IMR-90 (cell line): Measurements from ENCODE around the gene ABCA3. TPM values are rescaled to one million over a fixed set of nuclear protein-coding genes. Genes with fewer than 3 reads are reported as not detected.

Experiments
- ATAC-seq: fragments of 200-7000 bp; cut with Tn5 transposase; 2 replicates; pipeline ENCODE4 v1.9.1; 2020; ENCODE audit warnings: low read depth, mild to moderate bottlenecking, moderate library complexity
- BruUV-seq: library from RNA; stranded (reverse); fragments of 400-500 nt; replicated peaks from 2 replicates; lab custom pipeline; 2021; lab: Mats Ljungman, UMichigan
- CTCF ChIA-PET: fragments of 300-600 bp; formaldehyde crosslinking; extraction: SDS; loops from one replicate; lab custom pipeline; 2021; ENCODE audit warnings: antibody characterized with exemption; lab: Yijun Ruan, JAX
- POLR2A ChIA-PET: fragments of 300-600 bp; sonication (Branson Sonifier 250); formaldehyde crosslinking; loops from one replicate; lab custom pipeline; 2022; ENCODE audit warnings: antibody characterized with exemption; ENCODE audit not compliant: unreplicated experiment; lab: Charles Lee
- DNase-seq: peaks from one replicate; pipeline ENCODE4 v3.0.0; 2013
- H2AFZ ChIP-seq: replicated peaks from 2 replicates; pipeline ENCODE3; 2013; ENCODE audit warnings: low read length, mild to moderate bottlenecking; ENCODE audit not compliant: poor library complexity
- H2AK5ac ChIP-seq: 2 replicates; pipeline ENCODE4 v1.6.1; 2013; ENCODE audit warnings: low read depth, low read length, inconsistent platforms
- H2AK9ac ChIP-seq: replicated peaks from 2 replicates; pipeline ENCODE3; 2013; ENCODE audit warnings: mild to moderate bottlenecking, low read depth, low read length, moderate library complexity; ENCODE audit not compliant: poor library complexity
- H2BK120ac ChIP-seq: 2 replicates; pipeline ENCODE4 v1.6.1; 2013; ENCODE audit warnings: low read depth, low read length, inconsistent platforms
- H2BK15ac ChIP-seq: 3 replicates; pipeline ENCODE4 v1.6.1; 2013; ENCODE audit warnings: low read depth, low read length, inconsistent platforms
- H2BK20ac ChIP-seq: 2 replicates; pipeline ENCODE4 v1.6.1; 2013; ENCODE audit warnings: low read depth, mild to moderate bottlenecking, inconsistent platforms, low read length, moderate library complexity
- H2BK5ac ChIP-seq: 2 replicates; pipeline ENCODE4 v1.6.1; 2013; ENCODE audit warnings: mild to moderate bottlenecking, low read depth, low read length, inconsistent platforms; ENCODE audit not compliant: poor library complexity, severe bottlenecking
- H3K14ac ChIP-seq: replicated peaks from 2 replicates; pipeline ENCODE4 v1.6.1; 2013; ENCODE audit warnings: low read depth, low read length, inconsistent platforms
- H3K18ac ChIP-seq: 2 replicates; pipeline ENCODE4 v1.6.1; 2013; ENCODE audit warnings: low read depth, low read length, control low read depth
- H3K23ac ChIP-seq: 2 replicates; pipeline ENCODE4 v1.6.1; 2013; ENCODE audit warnings: low read depth, low read length, inconsistent platforms
- H3K27ac ChIP-seq: 2 replicates; pipeline ENCODE4 v1.5.1; 2013; ENCODE audit warnings: mild to moderate bottlenecking, control low read depth, low read length; ENCODE audit not compliant: insufficient read depth
- H3K27me3 ChIP-seq: 2 replicates; pipeline ENCODE4 v1.6.1; 2013; ENCODE audit warnings: low read length; ENCODE audit not compliant: control insufficient read depth, insufficient read depth
- H3K36me3 ChIP-seq: 2 replicates; pipeline ENCODE4 v1.6.1; 2013; ENCODE audit warnings: low read length, mixed read lengths; ENCODE audit not compliant: control insufficient read depth, insufficient read depth
- H3K4ac ChIP-seq: 2 replicates; pipeline ENCODE4 v1.6.1; 2013; ENCODE audit warnings: low read depth, low read length, inconsistent platforms
- H3K4me1 ChIP-seq: 2 replicates; pipeline ENCODE4 v1.6.1; 2013; ENCODE audit warnings: low read length, mixed read lengths; ENCODE audit not compliant: control insufficient read depth, insufficient read depth
- H3K4me2 ChIP-seq: 2 replicates; pipeline ENCODE4 v1.6.1; 2013; ENCODE audit warnings: low read depth, mild to moderate bottlenecking, control low read depth, low read length, moderate library complexity
- H3K4me3 ChIP-seq: 2 replicates; pipeline ENCODE4 v1.5.1; 2013; ENCODE audit warnings: low read depth, mild to moderate bottlenecking, control low read depth, low read length, moderate library complexity; ENCODE audit not compliant: insufficient read depth
- H3K56ac ChIP-seq: 2 replicates; pipeline ENCODE4 v1.6.1; 2013; ENCODE audit warnings: low read length, inconsistent platforms; ENCODE audit not compliant: insufficient read depth; ENCODE audit errors: extremely low read depth
- H3K79me1 ChIP-seq, 2 experiments: 2 replicates each; pipeline ENCODE4 v1.6.1; 2013; ENCODE audit warnings: low read length in 2 of 2, inconsistent platforms in 1 of 2, low read depth in 1 of 2
- H3K9ac ChIP-seq: 2 replicates; pipeline ENCODE4 v1.6.1; 2013; ENCODE audit warnings: low read depth, low read length, control low read depth
- H3K9me1 ChIP-seq: 2 replicates; pipeline ENCODE4 v1.6.1; 2013; ENCODE audit warnings: low read length, inconsistent platforms; ENCODE audit not compliant: insufficient read depth
- H3K9me3 ChIP-seq: 2 replicates; pipeline ENCODE4 v1.6.1; 2013; ENCODE audit warnings: low read length; ENCODE audit not compliant: control insufficient read depth, insufficient read depth
- H4K20me1 ChIP-seq: 2 replicates; pipeline ENCODE4 v1.6.1; 2013; ENCODE audit warnings: low read length, inconsistent platforms; ENCODE audit not compliant: insufficient read depth
- H4K5ac ChIP-seq: 2 replicates; pipeline ENCODE4 v1.6.1; 2013; ENCODE audit warnings: mild to moderate bottlenecking, low read depth, low read length, control low read depth
- H4K8ac ChIP-seq, 2 experiments: 2 replicates each; pipeline ENCODE4 v1.6.1; 2013; ENCODE audit warnings: low read depth in 2 of 2, low read length in 2 of 2, control low read depth in 1 of 2, inconsistent platforms in 1 of 2
- H4K91ac ChIP-seq: 2 replicates; pipeline ENCODE4 v1.6.1; 2013; ENCODE audit warnings: low read depth, low read length, inconsistent platforms; ENCODE audit not compliant: insufficient read depth
- BHLHE40 ChIP-seq: fragments of 150-350 bp; IDR thresholded peaks from 2 replicates; pipeline ENCODE4 v1.6.1; 2016; ENCODE audit warnings: mild to moderate bottlenecking, low read depth, low read length
- CEBPB ChIP-seq: IDR thresholded peaks from 2 replicates; pipeline ENCODE4 v1.6.1; 2012; ENCODE audit warnings: low read depth, low read length, improper control_type of control experiment
- CHD1 ChIP-seq: IDR thresholded peaks from 2 replicates; pipeline ENCODE4 v1.6.1; 2012; ENCODE audit warnings: low read depth, low read length, improper control_type of control experiment
- CTCF ChIP-seq: conservative IDR thresholded peaks from 2 replicates; pipeline ENCODE4 v1.5.1; 2012; ENCODE audit warnings: mild to moderate bottlenecking, low read depth, low read length, improper control_type of control experiment
- ELK1 ChIP-seq: fragments of 150-350 bp; IDR thresholded peaks from 2 replicates; pipeline ENCODE4 v1.6.1; 2016; ENCODE audit warnings: low read depth, mild to moderate bottlenecking, low read length, moderate library complexity, borderline replicate concordance
- FOS ChIP-seq: fragments of 150-350 bp; IDR thresholded peaks from 2 replicates; pipeline ENCODE4 v1.6.1; 2016; ENCODE audit warnings: low read depth, low read length
- MAFK ChIP-seq: IDR thresholded peaks from 2 replicates; pipeline ENCODE4 v1.6.1; 2012; ENCODE audit warnings: low read depth, low read length, improper control_type of control experiment
- MAZ ChIP-seq: IDR thresholded peaks from 2 replicates; pipeline ENCODE4 v1.6.1; 2012; ENCODE audit warnings: low read depth, mild to moderate bottlenecking, low read length, improper control_type of control experiment, moderate library complexity, borderline replicate concordance
- MXI1 ChIP-seq: IDR thresholded peaks from 2 replicates; pipeline ENCODE4 v1.6.1; 2012; ENCODE audit warnings: low read depth, mild to moderate bottlenecking, low read length, moderate library complexity, borderline replicate concordance
- NFE2L2 ChIP-seq: fragments of 150-350 bp; IDR thresholded peaks from 2 replicates; pipeline ENCODE4 v1.6.1; 2016; ENCODE audit warnings: low read depth, mild to moderate bottlenecking, low read length
- POLR2A ChIP-seq: IDR thresholded peaks from 2 replicates; pipeline ENCODE4 v1.6.1; 2012; ENCODE audit warnings: mild to moderate bottlenecking, low read depth, low read length
- RAD21 ChIP-seq: IDR thresholded peaks from 2 replicates; pipeline ENCODE4 v1.6.1; 2012; ENCODE audit warnings: low read length, improper control_type of control experiment
- RCOR1 ChIP-seq: IDR thresholded peaks from 2 replicates; pipeline ENCODE4 v1.6.1; 2012; ENCODE audit warnings: mild to moderate bottlenecking, low read length, improper control_type of control experiment; ENCODE audit not compliant: insufficient replicate concordance
- RFX5 ChIP-seq: IDR thresholded peaks from 2 replicates; pipeline ENCODE4 v1.8.0; 2012; ENCODE audit warnings: low read depth, mild to moderate bottlenecking, low read length, moderate library complexity
- SMC3 ChIP-seq: fragments of 150-350 bp; IDR thresholded peaks from 2 replicates; pipeline ENCODE4 v1.6.1; 2016; ENCODE audit warnings: low read depth, mild to moderate bottlenecking, antibody characterized with exemption, low read length, moderate library complexity
- USF2 ChIP-seq: fragments of 150-350 bp; IDR thresholded peaks from 2 replicates; pipeline ENCODE4 v1.6.1; 2017; ENCODE audit warnings: mild to moderate bottlenecking, antibody characterized with exemption, low read length, low read depth
- WGBS, 2 experiments: methylation state at CpG; one replicate each; pipeline versions ENCODE4 v1.1.5 to v1.1.7; 2013; ENCODE audit warnings: missing lambda C conversion rate in 2 of 2; ENCODE audit not compliant: insufficient read length in 1 of 2; ENCODE audit errors: extremely low coverage in 2 of 2; 5-methylcytosine and 5-hydroxymethylcytosine counted together
- dilution Hi-C: fragments of 300-500 bp; cut with HindIII; formaldehyde crosslinking; loops from one replicate; pipeline ENCODE4 v1.14.3; 2018; ENCODE audit warnings: low sequenced_read_pairs; ENCODE audit not compliant: unreplicated experiment
- in situ Hi-C: fragments of 300-500 bp; cut with MboI; formaldehyde crosslinking; loops from 3 replicates; pipeline ENCODE4 v1.14.3; 2019; ENCODE audit warnings: low sequenced_read_pairs, inconsistent platforms, mixed read lengths
- intact Hi-C: fragments of 100-400 bp; cut with micrococcal nuclease; formaldehyde crosslinking; loops from 2 replicates; pipeline ENCODE4 v1.10.0; 2022
- polyA plus RNA-seq, 3 experiments: library from polyadenylated mRNA; depleted of rRNA; stranded (reverse); fragments of >200 nt; gene quantifications; 2 replicates each; pipeline ENCODE4 v1.2.3, GENCODE V29; 2012; ENCODE audit warnings: low replicate concordance in 1 of 3
- total RNA-seq: library from RNA; depleted of rRNA; stranded (reverse); fragments of >200 nt; gene quantifications from 2 replicates; pipeline ENCODE4 v1.2.3, GENCODE V29; 2012

The ABCA3 gene
- total and polyA plus RNA-seq, 2 of the 4 experiments (the other 2 are of a cell fraction) = 0.18 to 0.22 TPM

- Histone ChIP-seq H4K5ac (no peak overlapping the region), H3K9ac (no peak overlapping the region), H3K23ac (no peak overlapping the region), H4K91ac (no peak overlapping the region), H2BK20ac (no peak overlapping the region), H2BK5ac (no peak overlapping the region), H2AK9ac (peak overlapping the region; percentile 61), H3K18ac (no peak overlapping the region), H3K14ac (no peak overlapping the region), H3K79me1 (no peaks in the 10 kb centered on the region), H3K4me1 (peaks cover 5% of the 10 kb centered on the region; the same call in 1 of the 2 replicates), H3K9me1 (no peaks in the 10 kb centered on the region), H4K20me1 (peaks cover 14% of the 10 kb centered on the region), H3K4ac (no peak overlapping the region), H3K56ac (no peak overlapping the region), H2AFZ (peak overlapping the region; percentile 34), H3K36me3 (peaks cover 36% of the 10 kb centered on the region), H3K27me3 (peaks cover 9% of the 10 kb centered on the region), H3K4me2 (no peak overlapping the region), H3K4me3 (no peak overlapping the region), H2BK15ac (no peak overlapping the region), H2BK120ac (no peak overlapping the region), H2AK5ac (no peak overlapping the region), H4K8ac (no peak overlapping the region), H3K9me3 (no peaks in the 10 kb centered on the region), H3K27ac (no peak overlapping the region)
- DNase-seq = no peak
- TF ChIP-seq POLR2A (no peak), FOS (no peak), MAFK (no peak), CHD1 (no peak), NFE2L2 (no peak), MAZ (no peak), RCOR1 (no peak), CTCF (no peak), BHLHE40 (no peak), MXI1 (no peak), USF2 (no peak), RFX5 (no peak), ELK1 (no peak), SMC3 (no peak), CEBPB (no peak), RAD21 (no peak)
- ChIA-PET CTCF (interaction anchor here (1.2 kb wide), 1 partner anchor 12 kb away, joined by 4 read pairs; no protein-coding TSS in a partner anchor), POLR2A (no interaction called here)
- no peak for ATAC-seq
- 28% methylated on average over 47 of the region's 65 CpGs; no CpG with 5 or more reads in 1 of the 2 experiments for WGBS, 2 experiments
- in situ Hi-C loops (no loop called here), dilution Hi-C loops (no loop called here), intact Hi-C loops (no loop called here)
- BruUV-seq = no TSS peak
Observed at GRCh38 chr16:2237493-2238149, 102.9 kb downstream of the ABCA3 start.
